WTC11 (cell line): ENCODE data around the gene STK32B. TPM values are rescaled to one million over a fixed set of nuclear protein-coding genes. Genes with fewer than 3 reads are reported as not detected.

Experiments
- ATAC-seq: fragments of 200-7000 bp; cut with Tn5 transposase; 2 replicates; pipeline ENCODE4 v1.10.0; 2021; ENCODE audit warnings: mild to moderate bottlenecking, moderate library complexity
- CTCF ChIA-PET: fragments of 300-600 bp; sonication (Branson Sonifier 250); formaldehyde crosslinking; loops from one replicate; lab custom pipeline; 2021; ENCODE audit warnings: antibody characterized with exemption; lab: Charles Lee
- POLR2A ChIA-PET: fragments of 350-600 bp; sonication (Branson Sonifier 250); formaldehyde crosslinking; loops from one replicate; lab custom pipeline; 2021; ENCODE audit warnings: antibody characterized with exemption; lab: Charles Lee
- DNase-seq: peaks from one replicate; pipeline ENCODE4 v3.0.0; 2021; ENCODE audit warnings: low spot score
- H3K27ac Mint-ChIP-seq: 2 replicates; pipeline ENCODE4 v1.8.0; 2021; ENCODE audit warnings: mixed read lengths
- H3K27me3 Mint-ChIP-seq: 2 replicates; pipeline ENCODE4 v1.8.0; 2021; ENCODE audit warnings: low read depth, mild to moderate bottlenecking, moderate library complexity, mixed read lengths
- H3K36me3 Mint-ChIP-seq: 2 replicates; pipeline ENCODE4 v1.8.0; 2021; ENCODE audit warnings: mixed read lengths
- H3K4me1 Mint-ChIP-seq: 2 replicates; pipeline ENCODE4 v1.8.0; 2022; ENCODE audit warnings: mixed read lengths
- H3K4me3 Mint-ChIP-seq: 2 replicates; pipeline ENCODE4 v1.8.0; 2021; ENCODE audit warnings: mild to moderate bottlenecking, moderate library complexity, mixed read lengths
- H3K9me3 Mint-ChIP-seq: 2 replicates; pipeline ENCODE4 v1.8.0; 2021; ENCODE audit warnings: mixed read lengths
- AR ChIP-seq: fragments of 250-450 bp; sonication (Bioruptor Pico); IDR thresholded peaks from 2 replicates; pipeline ENCODE4 v1.9.0; 2021; ENCODE audit warnings: mild to moderate bottlenecking
- CBFB ChIP-seq: sonication (generic); formaldehyde crosslinking; IDR thresholded peaks from 2 replicates; pipeline ENCODE4 v1.8.1; 2022; ENCODE audit warnings: mild to moderate bottlenecking, low read depth, missing genetic modification reagents
- CREM ChIP-seq: sonication (generic); formaldehyde crosslinking; IDR thresholded peaks from 2 replicates; pipeline ENCODE4 v1.8.1; 2022; ENCODE audit warnings: mild to moderate bottlenecking, missing genetic modification reagents, moderate library complexity
- GRHL2 ChIP-seq: fragments of 250-450 bp; sonication (Bioruptor Pico); IDR thresholded peaks from 2 replicates; pipeline ENCODE4 v1.8.0; 2022; ENCODE audit warnings: mild to moderate bottlenecking, moderate library complexity; ENCODE audit not compliant: insufficient replicate concordance, severe bottlenecking
- HMGA2 ChIP-seq: fragments of 250-450 bp; sonication (Bioruptor Pico); IDR thresholded peaks from 2 replicates; pipeline ENCODE4 v1.4.0; 2021; ENCODE audit warnings: mild to moderate bottlenecking, moderate library complexity
- IRF1 ChIP-seq: sonication (generic); formaldehyde crosslinking; IDR thresholded peaks from 2 replicates; pipeline ENCODE4 v1.8.0; 2023; ENCODE audit warnings: missing genetic modification reagents
- MXD4 ChIP-seq: fragments of 250-450 bp; sonication (Bioruptor Pico); IDR thresholded peaks from 2 replicates; pipeline ENCODE4 v1.8.0; 2021; ENCODE audit warnings: mild to moderate bottlenecking, moderate library complexity, borderline replicate concordance
- NFYB ChIP-seq: sonication (generic); formaldehyde crosslinking; conservative IDR thresholded peaks from 2 replicates; pipeline ENCODE4 v1.8.0; 2022; ENCODE audit warnings: low read depth, missing genetic modification reagents
- NR3C1 ChIP-seq: sonication (generic); formaldehyde crosslinking; conservative IDR thresholded peaks from 2 replicates; pipeline ENCODE4 v1.8.1; 2023; ENCODE audit warnings: low read depth, mild to moderate bottlenecking, missing genetic modification reagents
- RORB ChIP-seq: fragments of 250-450 bp; sonication (Bioruptor Pico); IDR thresholded peaks from 2 replicates; pipeline ENCODE4 v1.9.0; 2021; ENCODE audit warnings: mild to moderate bottlenecking
- TP53 ChIP-seq: sonication (generic); formaldehyde crosslinking; IDR thresholded peaks from 2 replicates; pipeline ENCODE4 v1.8.1; 2023; ENCODE audit warnings: mild to moderate bottlenecking, missing genetic modification reagents
- USF2 ChIP-seq: sonication (generic); formaldehyde crosslinking; IDR thresholded peaks from 2 replicates; pipeline ENCODE4 v1.8.1; 2023; ENCODE audit warnings: mild to moderate bottlenecking, missing genetic modification reagents, moderate library complexity
- ZNF219 ChIP-seq: sonication (generic); formaldehyde crosslinking; IDR thresholded peaks from 2 replicates; pipeline ENCODE4 v1.8.0; 2023; ENCODE audit warnings: missing genetic modification reagents, mild to moderate bottlenecking, borderline replicate concordance
- ZNF263 ChIP-seq: sonication (generic); formaldehyde crosslinking; IDR thresholded peaks from 2 replicates; pipeline ENCODE4 v1.8.1; 2022; ENCODE audit warnings: low read depth, mild to moderate bottlenecking, moderate library complexity, missing genetic modification reagents
- ZNF281 ChIP-seq: sonication (generic); formaldehyde crosslinking; IDR thresholded peaks from 2 replicates; pipeline ENCODE4 v1.8.0; 2023; ENCODE audit warnings: mild to moderate bottlenecking, missing genetic modification reagents
- ZNF396 ChIP-seq: fragments of 250-450 bp; sonication (Bioruptor Pico); IDR thresholded peaks from 2 replicates; pipeline ENCODE4 v1.8.0; 2021; ENCODE audit warnings: mild to moderate bottlenecking, moderate library complexity, borderline replicate concordance
- ZNF425 ChIP-seq: fragments of 250-450 bp; sonication (Bioruptor Pico); conservative IDR thresholded peaks from 2 replicates; pipeline ENCODE4 v1.9.0; 2021; ENCODE audit warnings: mild to moderate bottlenecking
- ZSCAN18 ChIP-seq: fragments of 250-450 bp; sonication (Bioruptor Pico); IDR thresholded peaks from 2 replicates; pipeline ENCODE4 v2.1.2; 2022; ENCODE audit warnings: mild to moderate bottlenecking, moderate library complexity
- total RNA-seq: library from RNA; stranded (reverse); gene quantifications from 3 replicates; pipeline ENCODE4 v1.2.3, GENCODE V29; 2021

The STK32B gene
- total RNA-seq, 1 experiment from 2014 or later: 1.9 TPM

- POLR2A ChIA-PET: no interaction called here
Observed at GRCh38 chr4:5503336-5503936, 452.2 kb downstream of the STK32B start.

More at GRCh38 chr4:5503336-5503936, 452.2 kb downstream of the STK32B start:
- Mint-ChIP-seq H3K4me3 (no peak overlapping the region), H3K4me1 (peaks cover 2% of the 10 kb centered on the region; the same call in 1 of the 2 replicates), H3K27me3 (no peaks in the 10 kb centered on the region; the same call in 1 of the 2 replicates), H3K9me3 (no peaks in the 10 kb centered on the region), H3K36me3 (no peaks in the 10 kb centered on the region), H3K27ac (no peak overlapping the region)
- ATAC-seq: no peak
- TF ChIP-seq NFYB (CRISPR knock-in tag): no peak
- TF ChIP-seq GRHL2 (CRISPR knock-in tag): no peak
- no peak for TF ChIP-seq ZNF396 (CRISPR knock-in tag)
- no peak for TF ChIP-seq ZNF281
- no peak for TF ChIP-seq ZNF263 (CRISPR knock-in tag)
- TF ChIP-seq CREM (CRISPR knock-in tag): no peak
- no peak for TF ChIP-seq AR (CRISPR knock-in tag)
- TF ChIP-seq ZSCAN18 (CRISPR knock-in tag): no peak
- no peak for TF ChIP-seq TP53 (CRISPR knock-in tag)
- TF ChIP-seq ZNF219 (CRISPR knock-in tag): no peak
- no peak for TF ChIP-seq RORB (CRISPR knock-in tag)
- TF ChIP-seq CBFB (CRISPR knock-in tag): no peak
- no peak for TF ChIP-seq USF2
- no peak for TF ChIP-seq MXD4 (CRISPR knock-in tag)
- no peak for TF ChIP-seq ZNF425 (CRISPR knock-in tag)
- no peak for TF ChIP-seq IRF1 (CRISPR knock-in tag)
- TF ChIP-seq HMGA2 (CRISPR knock-in tag): no peak
- no peak for TF ChIP-seq NR3C1 (CRISPR knock-in tag)
- CTCF ChIA-PET: interaction anchor here (0.5 kb wide), 1 partner anchor 1711 kb away, joined by 3 read pairs; no protein-coding TSS in a partner anchor
- DNase-seq: no peak
